H9 (cell line): Measurements from ENCODE around the gene SETD5. TPM values are rescaled to one million over a fixed set of nuclear protein-coding genes. Genes with fewer than 3 reads are reported as not detected.

Source experiments
- DNase-seq: peaks from one replicate; pipeline ENCODE4 v3.0.0-alpha.2; 2017
- H2AFZ ChIP-seq: one replicate; pipeline ENCODE4 v1.6.1; 2013; ENCODE audit warnings: mild to moderate bottlenecking, low read length, control low read depth, moderate library complexity
- H2AK5ac ChIP-seq: 2 replicates; pipeline ENCODE4 v1.6.1; 2013; ENCODE audit warnings: low read length, control low read depth, mixed read lengths; ENCODE audit not compliant: insufficient read length
- H2BK120ac ChIP-seq: one replicate; pipeline ENCODE4 v1.6.1; 2013; ENCODE audit warnings: low read depth, mild to moderate bottlenecking, low read length, control low read depth, inconsistent platforms; ENCODE audit not compliant: poor library complexity, severe bottlenecking
- H2BK12ac ChIP-seq: 2 replicates; pipeline ENCODE4 v1.6.1; 2013; ENCODE audit warnings: low read length, control low read depth, mixed read lengths, low read depth; ENCODE audit not compliant: insufficient read length
- H2BK15ac ChIP-seq: 2 replicates; pipeline ENCODE4 v1.6.1; 2013; ENCODE audit warnings: low read depth, low read length, control low read depth
- H2BK20ac ChIP-seq: one replicate; pipeline ENCODE4 v1.6.1; 2013; ENCODE audit warnings: low read depth, mild to moderate bottlenecking, low read length, control low read depth, inconsistent platforms; ENCODE audit not compliant: poor library complexity, severe bottlenecking
- H2BK5ac ChIP-seq: 2 replicates; pipeline ENCODE4 v1.6.1; 2013; ENCODE audit warnings: low read length, control low read depth, mixed read lengths; ENCODE audit not compliant: insufficient read length
- H3K14ac ChIP-seq: 2 replicates; pipeline ENCODE4 v1.6.1; 2013; ENCODE audit warnings: low read length, control low read depth; ENCODE audit not compliant: insufficient read depth
- H3K18ac ChIP-seq: 2 replicates; pipeline ENCODE4 v1.6.1; 2013; ENCODE audit warnings: low read depth, mild to moderate bottlenecking, mixed read lengths, low read length, control low read depth; ENCODE audit not compliant: insufficient read length
- H3K23ac ChIP-seq: 2 replicates; pipeline ENCODE4 v1.6.1; 2013; ENCODE audit warnings: low read length, control low read depth, mixed read lengths, low read depth; ENCODE audit not compliant: insufficient read length
- H3K23me2 ChIP-seq: 2 replicates; pipeline ENCODE4 v1.6.1; 2013; ENCODE audit warnings: low read depth, mild to moderate bottlenecking, mixed read lengths, low read length, control low read depth; ENCODE audit not compliant: insufficient read length, poor library complexity, severe bottlenecking
- H3K27ac ChIP-seq: 2 replicates; pipeline ENCODE4 v1.5.1; 2013; ENCODE audit warnings: low read length, control low read depth, mixed read lengths, low read depth; ENCODE audit not compliant: insufficient read length
- H3K27me3 ChIP-seq: 2 replicates; pipeline ENCODE4 v1.6.1; 2013; ENCODE audit warnings: low read length, control low read depth, inconsistent platforms; ENCODE audit not compliant: insufficient read depth
- H3K4ac ChIP-seq: 2 replicates; pipeline ENCODE4 v1.6.1; 2013; ENCODE audit warnings: low read depth, mild to moderate bottlenecking, control low read depth, inconsistent platforms, low read length, moderate library complexity
- H3K4me1 ChIP-seq: 2 replicates; pipeline ENCODE4 v1.6.1; 2013; ENCODE audit warnings: low read length, control low read depth, inconsistent platforms; ENCODE audit not compliant: insufficient read depth
- H3K4me2 ChIP-seq: 2 replicates; pipeline ENCODE4 v1.6.1; 2013; ENCODE audit warnings: low read length, control low read depth, mixed read lengths; ENCODE audit not compliant: insufficient read length, insufficient read depth
- H3K56ac ChIP-seq: 2 replicates; pipeline ENCODE4 v1.6.1; 2013; ENCODE audit warnings: low read depth, mild to moderate bottlenecking, mixed read lengths, low read length, control low read depth; ENCODE audit not compliant: insufficient read length
- H3K79me1 ChIP-seq: 2 replicates; pipeline ENCODE4 v1.6.1; 2013; ENCODE audit warnings: low read depth, mild to moderate bottlenecking, moderate library complexity, low read length, control low read depth, inconsistent platforms; ENCODE audit not compliant: insufficient read depth, poor library complexity, severe bottlenecking
- H3K79me2 ChIP-seq: 2 replicates; pipeline ENCODE4 v1.6.1; 2013; ENCODE audit warnings: low read length, control low read depth, inconsistent platforms; ENCODE audit not compliant: insufficient read depth
- H3K9ac ChIP-seq: 2 replicates; pipeline ENCODE4 v1.6.1; 2013; ENCODE audit warnings: low read length, control low read depth, mixed read lengths; ENCODE audit not compliant: insufficient read length; ENCODE audit errors: extremely low read depth
- H3K9me3 ChIP-seq: one replicate; pipeline ENCODE4 v1.6.1; 2013; ENCODE audit warnings: low read depth, low read length, inconsistent platforms; ENCODE audit not compliant: control insufficient read depth
- H3T11ph ChIP-seq: one replicate; pipeline ENCODE4 v1.6.1; 2013; ENCODE audit warnings: mild to moderate bottlenecking, low read length, control low read depth, inconsistent platforms
- H4K20me1 ChIP-seq: one replicate; pipeline ENCODE4 v1.6.1; 2013; ENCODE audit not compliant: control insufficient read depth, insufficient read length, insufficient read depth
- H4K5ac ChIP-seq: 2 replicates; pipeline ENCODE4 v1.6.1; 2013; ENCODE audit warnings: low read depth, mild to moderate bottlenecking, mixed read lengths, low read length, control low read depth; ENCODE audit not compliant: insufficient read length
- H4K8ac ChIP-seq: replicated peaks from 2 replicates; pipeline ENCODE4 v1.6.1; 2013; ENCODE audit warnings: low read length, control low read depth, mixed read lengths, low read depth; ENCODE audit not compliant: insufficient read length
- H4K91ac ChIP-seq: 2 replicates; pipeline ENCODE4 v1.6.1; 2013; ENCODE audit warnings: low read depth, mild to moderate bottlenecking, moderate library complexity, mixed read lengths, low read length, control low read depth; ENCODE audit not compliant: insufficient read length
- H3K27ac Mint-ChIP-seq, 3 experiments: 2 replicates in 2 of 3; 3 replicates in 1 of 3; pipeline ENCODE4 v1.8.0; 2020 to 2021; ENCODE audit warnings: mixed read lengths in 3 of 3, mild to moderate bottlenecking in 1 of 3, moderate library complexity in 1 of 3
- H3K27me3 Mint-ChIP-seq: 2 replicates; pipeline ENCODE4 v1.8.0; 2021; ENCODE audit warnings: low read depth, mild to moderate bottlenecking, moderate library complexity, mixed read lengths
- H3K36me3 Mint-ChIP-seq, 3 experiments: 2 replicates in 2 of 3; 3 replicates in 1 of 3; pipeline ENCODE4 v1.8.0; 2020 to 2021; ENCODE audit warnings: low read depth in 3 of 3, mixed read lengths in 3 of 3; ENCODE audit not compliant: insufficient read depth in 1 of 3
- H3K4me1 Mint-ChIP-seq, 2 experiments: 2 replicates each; pipeline ENCODE4 v1.8.0; 2020; ENCODE audit warnings: mixed read lengths in 2 of 2
- H3K4me3 Mint-ChIP-seq, 2 experiments: 2 replicates in 1 of 2; 3 replicates in 1 of 2; pipeline ENCODE4 v1.8.0; 2020 to 2021; ENCODE audit warnings: mild to moderate bottlenecking in 2 of 2, mixed read lengths in 2 of 2, moderate library complexity in 1 of 2
- H3K9me3 Mint-ChIP-seq, 2 experiments: 2 replicates in 1 of 2; 3 replicates in 1 of 2; pipeline ENCODE4 v1.8.0; 2020; ENCODE audit warnings: mild to moderate bottlenecking in 2 of 2, mixed read lengths in 2 of 2, moderate library complexity in 1 of 2
- WGBS: extraction: QIAGEN DNeasy Blood & Tissue Kit; methylation state at CpG from one replicate; pipeline ENCODE4 v1.1.7; 2013; ENCODE audit warnings: missing lambda C conversion rate, low lambda C conversion rate, mixed read lengths; ENCODE audit not compliant: insufficient read length; ENCODE audit errors: extremely low coverage; 5-methylcytosine and 5-hydroxymethylcytosine counted together
- total RNA-seq: library from RNA; stranded (reverse); gene quantifications from 2 replicates; pipeline ENCODE4 v1.2.1, GENCODE V29; 2021
- TF ChIP-seq, protein P1 (sequence below): fragments of 200-600 bp; sonication (generic); conservative IDR thresholded peaks from 3 replicates; pipeline ENCODE4 v1.8.0; 2021; ENCODE audit warnings: antibody characterized with exemption, mild to moderate bottlenecking

Gene SETD5
- total RNA-seq, 1 experiment from 2014 or later, result 207 TPM

DNA sequence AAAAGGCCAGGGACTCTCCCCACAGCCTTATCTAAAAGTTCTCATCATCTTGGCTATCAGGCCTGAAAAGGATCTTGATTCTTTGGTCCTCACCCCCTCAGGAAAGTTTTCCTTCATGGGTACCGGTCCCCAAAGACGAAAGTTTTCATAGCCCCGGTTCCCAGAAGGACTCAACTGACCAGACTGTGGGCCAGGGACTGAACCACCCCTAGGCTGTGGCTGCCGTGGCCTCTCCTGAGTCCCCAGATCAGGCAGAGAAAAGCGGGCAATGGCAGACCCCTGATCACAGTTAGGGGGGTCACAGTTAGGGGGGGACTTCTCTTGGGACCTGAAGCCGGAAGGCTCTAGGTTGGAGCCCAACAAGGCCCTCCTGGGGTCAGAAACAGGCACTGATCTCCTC, 101.4 kb downstream of the SETD5 start:
- Histone ChIP-seq H4K91ac (no peak overlapping the region), H3K4me1 (no peaks in the 10 kb centered on the region), H3K79me2 (no peaks in the 10 kb centered on the region), H3K79me1 (no peaks in the 10 kb centered on the region), H3K23me2 (peaks cover 7% of the 10 kb centered on the region), H2BK20ac (no peak overlapping the region), H3K18ac (no peak overlapping the region), H4K8ac (no peak overlapping the region), H3T11ph (no peak overlapping the region), H3K9me3 (no peaks in the 10 kb centered on the region), H3K9ac (no peak overlapping the region), H3K4me2 (no peak overlapping the region), H4K5ac (no peak overlapping the region), H3K56ac (no peak overlapping the region), H2AFZ (no peak overlapping the region), H3K23ac (no peak overlapping the region), H4K20me1 (no peaks in the 10 kb centered on the region), H3K4ac (no peak overlapping the region), H2BK5ac (no peak overlapping the region), H3K14ac (no peak overlapping the region), H3K27ac (no peak overlapping the region), H2BK15ac (no peak overlapping the region), H3K27me3 (no peaks in the 10 kb centered on the region; the same call in 1 of the 2 replicates), H2AK5ac (no peak overlapping the region), H2BK12ac (no peak overlapping the region), H2BK120ac (no peak overlapping the region)
- Mint-ChIP-seq H3K4me3 (no peak overlapping the region), H3K27ac (no peak overlapping the region), H3K36me3 (no peaks in the 10 kb centered on the region; a peak in 1 of 7 replicates), H3K9me3 (no peaks in the 10 kb centered on the region; a peak in 1 of 5 replicates), H3K27me3 (peaks cover 67% of the 10 kb centered on the region), H3K4me1 (peaks cover 13 to 14% of the 10 kb centered on the region in 2 experiments)
- WGBS, result no CpG with 5 or more reads among the region's 6 CpGs
- TF ChIP-seq, protein P1, sequence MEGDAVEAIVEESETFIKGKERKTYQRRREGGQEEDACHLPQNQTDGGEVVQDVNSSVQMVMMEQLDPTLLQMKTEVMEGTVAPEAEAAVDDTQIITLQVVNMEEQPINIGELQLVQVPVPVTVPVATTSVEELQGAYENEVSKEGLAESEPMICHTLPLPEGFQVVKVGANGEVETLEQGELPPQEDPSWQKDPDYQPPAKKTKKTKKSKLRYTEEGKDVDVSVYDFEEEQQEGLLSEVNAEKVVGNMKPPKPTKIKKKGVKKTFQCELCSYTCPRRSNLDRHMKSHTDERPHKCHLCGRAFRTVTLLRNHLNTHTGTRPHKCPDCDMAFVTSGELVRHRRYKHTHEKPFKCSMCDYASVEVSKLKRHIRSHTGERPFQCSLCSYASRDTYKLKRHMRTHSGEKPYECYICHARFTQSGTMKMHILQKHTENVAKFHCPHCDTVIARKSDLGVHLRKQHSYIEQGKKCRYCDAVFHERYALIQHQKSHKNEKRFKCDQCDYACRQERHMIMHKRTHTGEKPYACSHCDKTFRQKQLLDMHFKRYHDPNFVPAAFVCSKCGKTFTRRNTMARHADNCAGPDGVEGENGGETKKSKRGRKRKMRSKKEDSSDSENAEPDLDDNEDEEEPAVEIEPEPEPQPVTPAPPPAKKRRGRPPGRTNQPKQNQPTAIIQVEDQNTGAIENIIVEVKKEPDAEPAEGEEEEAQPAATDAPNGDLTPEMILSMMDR, result no peak
- DNase-seq, result no peak
